OCI-LY7 (cell line): Measurements from ENCODE around the gene APBA3. TPM values are rescaled to one million over a fixed set of nuclear protein-coding genes. Genes with fewer than 3 reads are reported as not detected.

ENCODE experiments used
- BruUV-seq: library from RNA; stranded (reverse); fragments of 400-500 nt; replicated peaks from 2 replicates; lab custom pipeline; 2021; lab: Mats Ljungman, UMichigan
- CTCF ChIA-PET: fragments of 300-600 bp; sonication (Branson Sonifier 250); formaldehyde crosslinking; loops from one replicate; lab custom pipeline; 2022; ENCODE audit warnings: antibody characterized with exemption; ENCODE audit not compliant: unreplicated experiment; lab: Charles Lee
- POLR2A ChIA-PET: fragments of 300-600 bp; sonication (Branson Sonifier 250); formaldehyde crosslinking; loops from one replicate; lab custom pipeline; 2022; ENCODE audit warnings: antibody characterized with exemption; lab: Charles Lee
- DNase-seq: peaks from one replicate; pipeline ENCODE4 v3.0.0-alpha.2; 2015; ENCODE audit warnings: low spot score
- H2AFZ ChIP-seq: fragments of 200-600 bp; sonication (generic), shearing (Covaris generic); 2 replicates; pipeline ENCODE4 v1.6.1; 2014; ENCODE audit warnings: mild to moderate bottlenecking, antibody characterized with exemption, low read length, moderate library complexity
- H3K27ac ChIP-seq: fragments of 200-600 bp; sonication (generic); 2 replicates; pipeline ENCODE4 v1.5.1; 2014; ENCODE audit warnings: mixed run types, low read depth, mild to moderate bottlenecking, moderate library complexity, low read length, inconsistent platforms; ENCODE audit not compliant: poor library complexity, severe bottlenecking
- H3K36me3 ChIP-seq: fragments of 200-600 bp; sonication (generic); 2 replicates; pipeline ENCODE4 v1.6.1; 2014; ENCODE audit warnings: mild to moderate bottlenecking, antibody characterized with exemption, low read length, moderate library complexity, mixed read lengths; ENCODE audit not compliant: insufficient read depth
- H3K4me1 ChIP-seq: fragments of 200-600 bp; sonication (generic); 2 replicates; pipeline ENCODE4 v1.5.1; 2014; ENCODE audit warnings: mild to moderate bottlenecking, low read length; ENCODE audit not compliant: insufficient read depth, poor library complexity, severe bottlenecking
- H3K4me2 ChIP-seq: fragments of 200-600 bp; sonication (generic); 2 replicates; pipeline ENCODE4 v1.6.1; 2014; ENCODE audit warnings: mild to moderate bottlenecking, low read length
- H3K4me3 ChIP-seq: fragments of 200-600 bp; sonication (generic); 2 replicates; pipeline ENCODE4 v1.5.1; 2014; ENCODE audit warnings: mild to moderate bottlenecking, low read depth, low read length; ENCODE audit not compliant: poor library complexity, severe bottlenecking
- H3K79me2 ChIP-seq: fragments of 200-600 bp; sonication (generic); 2 replicates; pipeline ENCODE4 v1.6.1; 2016; ENCODE audit warnings: low read depth, mild to moderate bottlenecking, low read length, moderate library complexity, mixed read lengths; ENCODE audit not compliant: insufficient read depth
- H3K9me2 ChIP-seq: fragments of 200-600 bp; sonication (generic); 2 replicates; pipeline ENCODE4 v1.6.1; 2016; ENCODE audit warnings: mild to moderate bottlenecking, low read length, mixed read lengths; ENCODE audit not compliant: insufficient read depth
- H3K9me3 ChIP-seq: fragments of 200-600 bp; sonication (generic); 2 replicates; pipeline ENCODE4 v1.6.1; 2014; ENCODE audit warnings: mild to moderate bottlenecking, mixed run types, low read length, mixed read lengths
- H4K20me1 ChIP-seq: fragments of 200-600 bp; sonication (generic); 2 replicates; pipeline ENCODE4 v1.6.1; 2014; ENCODE audit warnings: mild to moderate bottlenecking, antibody characterized with exemption, low read length, moderate library complexity, mixed read lengths; ENCODE audit not compliant: insufficient read depth
- EZH2phosphoT487 ChIP-seq: fragments of 200-600 bp; sonication (generic); IDR thresholded peaks from 2 replicates; pipeline ENCODE4 v1.6.1; 2018; ENCODE audit warnings: low read depth, borderline replicate concordance, mild to moderate bottlenecking, mixed run types, antibody characterized with exemption, low read length, moderate library complexity, mixed read lengths
- intact Hi-C: fragments of 100-400 bp; cut with micrococcal nuclease; formaldehyde crosslinking; loops from one replicate; pipeline ENCODE4 v1.10.0; 2022; ENCODE audit not compliant: unreplicated experiment
- total RNA-seq, 2 experiments: library from RNA; depleted of rRNA in 1 of 2; stranded (reverse); fragments of >200 nt in 1 of 2; shearing (Covaris generic) in 1 of 2; gene quantifications; 2 replicates each; pipeline ENCODE4 v1.2.3, GENCODE V29; 2014 to 2022
- TF ChIP-seq, protein P1 (sequence below): fragments of 200-600 bp; sonication (generic); conservative IDR thresholded peaks from 2 replicates; pipeline ENCODE4 v1.5.1; 2014; ENCODE audit warnings: mild to moderate bottlenecking, antibody characterized with exemption, low read length, moderate library complexity, mixed read lengths

APBA3 gene
- total RNA-seq, 2 experiments from 2014 or later, result 28.7 to 34.7 TPM

DNA sequence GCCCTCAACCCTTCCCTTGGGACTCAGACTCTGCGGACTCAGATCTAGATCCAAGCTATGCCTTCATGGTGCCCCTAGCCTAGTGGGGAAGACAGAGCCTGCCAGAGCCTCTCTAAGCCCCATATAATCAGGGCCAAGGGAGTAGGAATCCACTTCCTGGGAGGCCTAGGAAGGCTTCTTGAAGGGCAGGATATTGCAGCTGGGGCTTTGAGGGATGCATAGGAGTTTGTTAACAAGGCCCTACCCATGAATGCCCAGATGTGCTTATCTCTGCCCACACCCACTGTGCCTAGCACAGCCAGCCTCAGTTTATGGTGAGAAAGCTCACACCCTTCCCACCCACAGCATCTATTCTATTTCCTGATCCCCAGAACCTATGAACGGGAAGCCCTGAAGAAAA is 11.3 kb downstream of the APBA3 start:
- ChIA-PET CTCF (no interaction called here), POLR2A (interaction anchor here (0.5 kb wide), 1 partner anchor 25 kb away, joined by 3 read pairs; no protein-coding TSS in a partner anchor)
- Histone ChIP-seq H4K20me1 (no peaks in the 10 kb centered on the region), H3K9me3 (no peaks in the 10 kb centered on the region), H3K4me1 (no peaks in the 10 kb centered on the region), H2AFZ (no peak overlapping the region), H3K9me2 (no peaks in the 10 kb centered on the region), H3K79me2 (no peaks in the 10 kb centered on the region), H3K27ac (no peak overlapping the region), H3K36me3 (no peaks in the 10 kb centered on the region), H3K4me2 (no peak overlapping the region), H3K4me3 (no peak overlapping the region)
- TF ChIP-seq, protein P1, sequence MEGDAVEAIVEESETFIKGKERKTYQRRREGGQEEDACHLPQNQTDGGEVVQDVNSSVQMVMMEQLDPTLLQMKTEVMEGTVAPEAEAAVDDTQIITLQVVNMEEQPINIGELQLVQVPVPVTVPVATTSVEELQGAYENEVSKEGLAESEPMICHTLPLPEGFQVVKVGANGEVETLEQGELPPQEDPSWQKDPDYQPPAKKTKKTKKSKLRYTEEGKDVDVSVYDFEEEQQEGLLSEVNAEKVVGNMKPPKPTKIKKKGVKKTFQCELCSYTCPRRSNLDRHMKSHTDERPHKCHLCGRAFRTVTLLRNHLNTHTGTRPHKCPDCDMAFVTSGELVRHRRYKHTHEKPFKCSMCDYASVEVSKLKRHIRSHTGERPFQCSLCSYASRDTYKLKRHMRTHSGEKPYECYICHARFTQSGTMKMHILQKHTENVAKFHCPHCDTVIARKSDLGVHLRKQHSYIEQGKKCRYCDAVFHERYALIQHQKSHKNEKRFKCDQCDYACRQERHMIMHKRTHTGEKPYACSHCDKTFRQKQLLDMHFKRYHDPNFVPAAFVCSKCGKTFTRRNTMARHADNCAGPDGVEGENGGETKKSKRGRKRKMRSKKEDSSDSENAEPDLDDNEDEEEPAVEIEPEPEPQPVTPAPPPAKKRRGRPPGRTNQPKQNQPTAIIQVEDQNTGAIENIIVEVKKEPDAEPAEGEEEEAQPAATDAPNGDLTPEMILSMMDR, result no peak
- no peak for TF ChIP-seq EZH2phosphoT487
- intact Hi-C loops, result no loop called here
- no peak for DNase-seq
- no TSS peak for BruUV-seq

DNA sequence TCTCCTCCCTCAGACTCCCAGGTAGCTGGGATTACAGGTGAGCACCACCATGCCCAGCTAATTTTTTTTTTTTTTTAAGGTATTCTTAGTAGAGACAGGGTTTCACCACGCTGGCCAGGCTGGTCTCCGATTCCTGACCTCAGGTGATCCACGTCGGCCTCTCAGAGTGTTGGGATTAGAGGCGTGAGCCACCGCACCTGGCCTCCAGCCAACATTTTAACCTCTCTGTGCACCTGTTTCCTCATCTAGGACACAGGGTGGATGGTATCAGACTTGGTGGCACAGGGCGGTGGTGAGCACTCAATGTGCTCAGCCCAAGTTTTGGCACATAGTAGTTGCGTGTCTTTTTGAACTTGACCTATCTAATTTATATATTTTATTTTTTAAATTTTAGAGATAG is 12.5 kb downstream of the APBA3 start:
- Histone ChIP-seq H3K36me3 (no peaks in the 10 kb centered on the region), H4K20me1 (no peaks in the 10 kb centered on the region), H3K9me2 (no peaks in the 10 kb centered on the region), H3K4me3 (no peak overlapping the region), H3K4me2 (no peak overlapping the region), H3K4me1 (no peaks in the 10 kb centered on the region), H3K79me2 (no peaks in the 10 kb centered on the region), H2AFZ (no peak overlapping the region), H3K27ac (no peak overlapping the region), H3K9me3 (no peaks in the 10 kb centered on the region)
- CTCF ChIA-PET, result interaction anchor here (0.7 kb wide), 1 partner anchor 11 kb away, joined by 3 read pairs; no protein-coding TSS in a partner anchor
- TF ChIP-seq, protein P1, result no peak
- no peak for TF ChIP-seq EZH2phosphoT487
- no TSS peak for BruUV-seq
- intact Hi-C loops, result no loop called here
- no peak for DNase-seq
- POLR2A ChIA-PET, result no interaction called here

DNA sequence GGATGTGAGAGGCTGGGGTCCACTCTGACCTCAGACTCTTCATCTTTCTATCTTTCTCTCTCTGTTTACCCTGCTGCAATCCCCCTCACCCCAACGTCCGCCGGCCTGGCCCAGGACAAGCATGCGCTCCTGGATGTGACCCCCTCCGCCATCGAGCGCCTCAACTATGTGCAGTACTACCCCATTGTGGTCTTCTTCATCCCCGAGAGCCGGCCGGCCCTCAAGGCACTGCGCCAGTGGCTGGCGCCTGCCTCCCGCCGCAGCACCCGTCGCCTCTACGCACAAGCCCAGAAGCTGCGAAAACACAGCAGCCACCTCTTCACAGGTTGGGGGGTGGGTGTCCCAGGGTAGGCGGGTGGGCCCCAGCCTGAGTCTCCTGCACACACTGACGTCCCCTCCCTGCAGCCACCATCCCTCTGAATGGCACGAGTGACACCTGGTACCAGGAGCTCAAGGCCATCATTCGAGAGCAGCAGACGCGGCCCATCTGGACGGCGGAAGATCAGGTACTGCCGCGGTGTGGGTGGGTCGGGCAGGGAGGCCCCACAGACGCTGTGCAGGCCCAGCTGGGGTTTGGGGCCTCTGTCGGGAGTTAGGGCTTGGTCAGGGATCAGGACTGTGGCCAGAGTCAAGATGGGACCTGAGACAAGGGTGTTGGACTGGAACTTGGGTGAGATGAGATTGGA is 15.0 kb downstream of the APBA3 start:
- intact Hi-C loops, result no loop called here
- Histone ChIP-seq H3K9me3 (no peaks in the 10 kb centered on the region), H3K27ac (no peak overlapping the region), H3K79me2 (no peaks in the 10 kb centered on the region), H3K9me2 (no peaks in the 10 kb centered on the region), H2AFZ (no peak overlapping the region), H3K4me3 (no peak overlapping the region), H3K36me3 (no peaks in the 10 kb centered on the region), H4K20me1 (no peaks in the 10 kb centered on the region), H3K4me1 (no peaks in the 10 kb centered on the region), H3K4me2 (no peak overlapping the region)
- no TSS peak for BruUV-seq
- no peak for TF ChIP-seq EZH2phosphoT487
- TF ChIP-seq, protein P1, result no peak
- DNase-seq, result no peak
- ChIA-PET CTCF (no interaction called here), POLR2A (no interaction called here)
